PC-9 (cell line): ENCODE data around the gene STK24.

Experiments used
- EZH2 ChIP-seq: fragments of 200-600 bp; sonication (generic); IDR thresholded peaks from 2 replicates; pipeline ENCODE4 v1.8.0; 2017; ENCODE audit warnings: antibody characterized with exemption, low read depth
- TF ChIP-seq, protein P1 (sequence below): fragments of 200-600 bp; sonication (generic); conservative IDR thresholded peaks from 2 replicates; pipeline ENCODE4 v1.6.1; 2017; ENCODE audit warnings: mixed run types, antibody characterized with exemption, mild to moderate bottlenecking, moderate library complexity

GRCh38 chr13:98458431-98458830 lies 118.5 kb downstream of the STK24 start:
- TF ChIP-seq, protein P1, sequence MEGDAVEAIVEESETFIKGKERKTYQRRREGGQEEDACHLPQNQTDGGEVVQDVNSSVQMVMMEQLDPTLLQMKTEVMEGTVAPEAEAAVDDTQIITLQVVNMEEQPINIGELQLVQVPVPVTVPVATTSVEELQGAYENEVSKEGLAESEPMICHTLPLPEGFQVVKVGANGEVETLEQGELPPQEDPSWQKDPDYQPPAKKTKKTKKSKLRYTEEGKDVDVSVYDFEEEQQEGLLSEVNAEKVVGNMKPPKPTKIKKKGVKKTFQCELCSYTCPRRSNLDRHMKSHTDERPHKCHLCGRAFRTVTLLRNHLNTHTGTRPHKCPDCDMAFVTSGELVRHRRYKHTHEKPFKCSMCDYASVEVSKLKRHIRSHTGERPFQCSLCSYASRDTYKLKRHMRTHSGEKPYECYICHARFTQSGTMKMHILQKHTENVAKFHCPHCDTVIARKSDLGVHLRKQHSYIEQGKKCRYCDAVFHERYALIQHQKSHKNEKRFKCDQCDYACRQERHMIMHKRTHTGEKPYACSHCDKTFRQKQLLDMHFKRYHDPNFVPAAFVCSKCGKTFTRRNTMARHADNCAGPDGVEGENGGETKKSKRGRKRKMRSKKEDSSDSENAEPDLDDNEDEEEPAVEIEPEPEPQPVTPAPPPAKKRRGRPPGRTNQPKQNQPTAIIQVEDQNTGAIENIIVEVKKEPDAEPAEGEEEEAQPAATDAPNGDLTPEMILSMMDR: no peak
- TF ChIP-seq EZH2: no peak
